Endodermal cell (in vitro differentiated cells): ENCODE measurements around the gene ZNF189. TPM values are rescaled to one million over a fixed set of nuclear protein-coding genes. Genes with fewer than 3 reads are reported as not detected.

ENCODE experiments used
- DNase-seq: peaks from one replicate; pipeline ENCODE4 v3.0.0-alpha.2; 2017
- H3K27ac ChIP-seq: 2 replicates; pipeline ENCODE4 v1.5.1; 2013; ENCODE audit warnings: mild to moderate bottlenecking, low read depth, low read length, moderate library complexity
- H3K27me3 ChIP-seq: 2 replicates; pipeline ENCODE4 v1.6.1; 2013; ENCODE audit warnings: mild to moderate bottlenecking, low read length, moderate library complexity; ENCODE audit not compliant: insufficient read depth, control insufficient read depth, poor library complexity, severe bottlenecking
- H3K36me3 ChIP-seq: 2 replicates; pipeline ENCODE4 v1.7.0; 2013; ENCODE audit warnings: mild to moderate bottlenecking, low read length, moderate library complexity; ENCODE audit not compliant: control insufficient read depth, insufficient read depth
- H3K4me1 ChIP-seq: one replicate; pipeline ENCODE4 v1.7.0; 2013; ENCODE audit warnings: low read length; ENCODE audit not compliant: control insufficient read depth, insufficient read depth
- H3K4me3 ChIP-seq: 2 replicates; pipeline ENCODE4 v1.5.1; 2013; ENCODE audit warnings: mild to moderate bottlenecking, low read length, moderate library complexity
- H3K9ac ChIP-seq: 2 replicates; pipeline ENCODE4 v1.6.1; 2013; ENCODE audit warnings: mild to moderate bottlenecking, low read length, moderate library complexity; ENCODE audit not compliant: poor library complexity, severe bottlenecking; ENCODE audit errors: extremely low read depth
- H3K9me3 ChIP-seq: 2 replicates; pipeline ENCODE4 v1.6.1; 2013; ENCODE audit warnings: mild to moderate bottlenecking, low read length, moderate library complexity; ENCODE audit not compliant: control insufficient read depth
- H3K27ac Mint-ChIP-seq: 2 replicates; pipeline ENCODE4 v1.8.0; 2020; ENCODE audit warnings: mixed read lengths
- H3K27me3 Mint-ChIP-seq: 2 replicates; pipeline ENCODE4 v1.8.0; 2021; ENCODE audit warnings: mild to moderate bottlenecking, mixed read lengths; ENCODE audit not compliant: insufficient read depth
- H3K36me3 Mint-ChIP-seq: 2 replicates; pipeline ENCODE4 v1.8.0; 2020; ENCODE audit warnings: low read depth, mixed read lengths
- H3K4me1 Mint-ChIP-seq: 2 replicates; pipeline ENCODE4 v1.8.0; 2020; ENCODE audit warnings: mixed read lengths
- H3K4me3 Mint-ChIP-seq: 2 replicates; pipeline ENCODE4 v1.8.0; 2020; ENCODE audit warnings: mild to moderate bottlenecking, moderate library complexity, mixed read lengths
- H3K9me3 Mint-ChIP-seq: 2 replicates; pipeline ENCODE4 v1.8.0; 2020; ENCODE audit warnings: mild to moderate bottlenecking, mixed read lengths
- total RNA-seq, 2 donors: library from RNA; stranded (reverse); fragmentation: NEBNext Ultra II Directional in 1 of 2; extraction: Animal tissue kit (Norgen Biotek cat#: 25700) in 1 of 2; gene quantifications; 2 replicates in 1 of 2; 3 replicates in 1 of 2; pipeline ENCODE4 v1.2.1, GENCODE V29; 2021
- TF ChIP-seq, protein P1 (sequence below): fragments of 200-600 bp; sonication (generic); conservative IDR thresholded peaks from 2 replicates; pipeline ENCODE4 v1.5.0; 2021; ENCODE audit warnings: antibody characterized with exemption, mild to moderate bottlenecking

Gene ZNF189
- total RNA-seq, 2 donors from 2014 or later: 16.0 to 20.5 TPM

DNA sequence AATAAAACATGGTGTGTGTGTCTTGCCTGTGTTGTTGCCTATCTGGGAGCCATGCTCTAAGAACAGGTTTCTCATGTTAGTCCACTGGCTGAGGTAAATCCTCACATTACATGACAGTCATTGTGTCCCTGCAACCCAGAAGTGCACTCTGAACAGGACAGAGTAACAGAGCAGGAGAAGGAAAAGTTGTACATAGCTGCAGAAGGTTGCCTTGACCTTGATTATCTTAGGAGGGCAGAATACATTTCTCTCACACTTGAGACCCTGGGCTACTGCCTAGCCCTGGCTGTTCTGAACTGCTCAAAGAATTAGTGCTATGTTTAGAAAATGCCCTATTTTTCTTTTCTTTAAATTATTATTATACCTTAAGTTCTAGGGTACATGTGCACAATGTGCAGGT lies 16.9 kb downstream of the ZNF189 start:
- peaks cover 17% of the 10 kb centered on the region for H3K36me3 Mint-ChIP-seq
- H3K27ac Mint-ChIP-seq: no peak overlapping the region
- Histone ChIP-seq H3K4me1 (no peaks in the 10 kb centered on the region), H3K9ac (no peak overlapping the region), H3K4me3 (no peak overlapping the region), H3K27ac (no peak overlapping the region), H3K36me3 (no peaks in the 10 kb centered on the region), H3K27me3 (no peaks in the 10 kb centered on the region), H3K9me3 (peaks cover 29% of the 10 kb centered on the region)
- TF ChIP-seq, protein P1, sequence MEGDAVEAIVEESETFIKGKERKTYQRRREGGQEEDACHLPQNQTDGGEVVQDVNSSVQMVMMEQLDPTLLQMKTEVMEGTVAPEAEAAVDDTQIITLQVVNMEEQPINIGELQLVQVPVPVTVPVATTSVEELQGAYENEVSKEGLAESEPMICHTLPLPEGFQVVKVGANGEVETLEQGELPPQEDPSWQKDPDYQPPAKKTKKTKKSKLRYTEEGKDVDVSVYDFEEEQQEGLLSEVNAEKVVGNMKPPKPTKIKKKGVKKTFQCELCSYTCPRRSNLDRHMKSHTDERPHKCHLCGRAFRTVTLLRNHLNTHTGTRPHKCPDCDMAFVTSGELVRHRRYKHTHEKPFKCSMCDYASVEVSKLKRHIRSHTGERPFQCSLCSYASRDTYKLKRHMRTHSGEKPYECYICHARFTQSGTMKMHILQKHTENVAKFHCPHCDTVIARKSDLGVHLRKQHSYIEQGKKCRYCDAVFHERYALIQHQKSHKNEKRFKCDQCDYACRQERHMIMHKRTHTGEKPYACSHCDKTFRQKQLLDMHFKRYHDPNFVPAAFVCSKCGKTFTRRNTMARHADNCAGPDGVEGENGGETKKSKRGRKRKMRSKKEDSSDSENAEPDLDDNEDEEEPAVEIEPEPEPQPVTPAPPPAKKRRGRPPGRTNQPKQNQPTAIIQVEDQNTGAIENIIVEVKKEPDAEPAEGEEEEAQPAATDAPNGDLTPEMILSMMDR: no peak
- H3K4me1 Mint-ChIP-seq: no peaks in the 10 kb centered on the region
- no peak for DNase-seq
- H3K9me3 Mint-ChIP-seq: peaks cover 33% of the 10 kb centered on the region
- peaks cover 11% of the 10 kb centered on the region for H3K27me3 Mint-ChIP-seq
- H3K4me3 Mint-ChIP-seq: no peak overlapping the region

DNA sequence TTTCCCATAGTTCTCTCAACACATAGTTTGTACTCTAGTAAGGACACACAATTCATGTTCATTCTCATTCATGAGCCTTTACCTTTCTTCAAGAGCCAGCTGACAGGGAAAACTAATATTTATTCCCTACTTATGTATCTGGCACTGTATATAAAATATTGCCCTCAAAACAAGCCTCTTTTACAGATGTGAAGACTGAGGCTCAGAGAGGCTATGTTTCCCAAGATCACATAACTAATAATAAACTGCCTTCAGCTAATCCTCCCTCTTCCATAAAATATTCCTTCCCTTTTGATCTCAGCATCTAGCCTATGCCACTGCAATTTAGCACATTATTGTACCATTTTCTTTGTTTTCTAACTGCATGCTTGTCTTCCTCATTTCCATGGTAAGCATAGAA lies 18.7 kb downstream of the ZNF189 start:
- no peak overlapping the region for H3K4me3 Mint-ChIP-seq
- Histone ChIP-seq H3K36me3 (no peaks in the 10 kb centered on the region), H3K4me3 (no peak overlapping the region), H3K9me3 (peaks cover 16% of the 10 kb centered on the region), H3K4me1 (no peaks in the 10 kb centered on the region), H3K9ac (no peak overlapping the region), H3K27ac (no peak overlapping the region), H3K27me3 (no peaks in the 10 kb centered on the region)
- peaks cover 11% of the 10 kb centered on the region for H3K27me3 Mint-ChIP-seq
- no peak for DNase-seq
- no peak overlapping the region for H3K27ac Mint-ChIP-seq
- TF ChIP-seq, protein P1: no peak
- peaks cover 18% of the 10 kb centered on the region for H3K9me3 Mint-ChIP-seq
- no peaks in the 10 kb centered on the region for H3K4me1 Mint-ChIP-seq
- H3K36me3 Mint-ChIP-seq: peaks cover 7% of the 10 kb centered on the region

DNA sequence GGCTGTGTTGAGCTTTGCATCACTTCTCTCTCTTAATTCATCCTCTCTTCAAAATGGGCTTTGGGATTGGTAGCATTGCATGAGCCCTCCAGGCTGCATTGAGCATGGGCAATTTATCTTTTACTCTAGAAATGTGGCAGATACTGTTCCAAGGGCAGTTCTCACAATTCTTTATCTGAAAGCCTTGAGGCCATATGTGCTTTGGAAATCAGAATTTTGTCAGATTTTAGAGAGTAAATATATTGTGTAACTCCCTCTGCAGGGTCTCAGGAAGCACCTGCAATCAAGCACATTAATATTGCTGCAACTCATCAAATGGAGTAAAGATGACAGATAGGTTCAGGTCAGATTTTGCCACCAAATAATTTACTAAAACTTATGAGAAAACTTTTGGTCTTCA lies 19.3 kb downstream of the ZNF189 start:
- no peak overlapping the region for H3K4me3 ChIP-seq
- H3K4me1 Mint-ChIP-seq: no peaks in the 10 kb centered on the region
- no peak overlapping the region for H3K27ac Mint-ChIP-seq
- H3K9me3 ChIP-seq: peaks cover 11% of the 10 kb centered on the region
- no peak overlapping the region for H3K27ac ChIP-seq
- H3K9ac ChIP-seq: no peak overlapping the region
- no peak overlapping the region for H3K4me3 Mint-ChIP-seq
- H3K27me3 Mint-ChIP-seq: peaks cover 9% of the 10 kb centered on the region
- H3K27me3 ChIP-seq: no peaks in the 10 kb centered on the region
- peaks cover 13% of the 10 kb centered on the region for H3K9me3 Mint-ChIP-seq
- no peak for DNase-seq
- peaks cover 3% of the 10 kb centered on the region for H3K36me3 Mint-ChIP-seq
- no peaks in the 10 kb centered on the region for H3K36me3 ChIP-seq
- no peaks in the 10 kb centered on the region for H3K4me1 ChIP-seq
- TF ChIP-seq, protein P1: no peak
